Stimulated activated CD8-positive, alpha-beta memory T cell treated with anti-CD3 and anti-CD28 coated beads, Interleukin-4, amount 100 ng/mL, for 24 hours (primary cell): Measurements from ENCODE around the gene FGGY.
A peak's percentile ranks its signal among the peaks of the same experiment; 100 is the strongest.
"Not testable (repeated sequence)": the region's sequence is repeated elsewhere in the genome, so short reads cannot be mapped to it uniquely, and the experiment has no call there.

Source experiments
- DNase-seq: peaks from one replicate; pipeline ENCODE4 v3.0.0-alpha.2; 2020; ENCODE audit warnings: low read depth

The FGGY gene

GRCh38 chr1:59296358-59297256 is at the start of gene FGGY:
FGGY (plus strand) TSS chr1:59297094; CDS start chr1:59321550, 24,456 bp downstream.
- peak; percentile 78 for DNase-seq

DNA sequence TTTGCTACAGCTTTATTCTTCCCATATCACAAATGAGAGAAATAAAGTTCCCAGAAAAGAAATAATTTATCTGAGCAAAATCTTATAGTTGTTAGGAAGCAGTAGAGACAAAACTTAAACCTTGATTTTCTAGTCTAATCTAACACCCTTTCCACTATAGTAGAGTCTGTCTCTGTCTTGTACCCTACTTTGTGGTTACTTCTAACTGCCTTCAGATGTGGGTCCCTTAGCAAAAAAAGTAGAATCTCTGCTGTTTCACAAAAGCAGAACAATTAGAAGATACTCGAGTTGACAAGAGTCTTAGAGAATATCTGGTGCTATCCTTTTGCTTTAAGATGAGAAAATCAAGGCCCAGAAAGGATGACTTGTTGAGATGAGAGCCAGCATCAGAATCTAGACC is 48.1 kb upstream of the FGGY start:
- no peak for DNase-seq

DNA sequence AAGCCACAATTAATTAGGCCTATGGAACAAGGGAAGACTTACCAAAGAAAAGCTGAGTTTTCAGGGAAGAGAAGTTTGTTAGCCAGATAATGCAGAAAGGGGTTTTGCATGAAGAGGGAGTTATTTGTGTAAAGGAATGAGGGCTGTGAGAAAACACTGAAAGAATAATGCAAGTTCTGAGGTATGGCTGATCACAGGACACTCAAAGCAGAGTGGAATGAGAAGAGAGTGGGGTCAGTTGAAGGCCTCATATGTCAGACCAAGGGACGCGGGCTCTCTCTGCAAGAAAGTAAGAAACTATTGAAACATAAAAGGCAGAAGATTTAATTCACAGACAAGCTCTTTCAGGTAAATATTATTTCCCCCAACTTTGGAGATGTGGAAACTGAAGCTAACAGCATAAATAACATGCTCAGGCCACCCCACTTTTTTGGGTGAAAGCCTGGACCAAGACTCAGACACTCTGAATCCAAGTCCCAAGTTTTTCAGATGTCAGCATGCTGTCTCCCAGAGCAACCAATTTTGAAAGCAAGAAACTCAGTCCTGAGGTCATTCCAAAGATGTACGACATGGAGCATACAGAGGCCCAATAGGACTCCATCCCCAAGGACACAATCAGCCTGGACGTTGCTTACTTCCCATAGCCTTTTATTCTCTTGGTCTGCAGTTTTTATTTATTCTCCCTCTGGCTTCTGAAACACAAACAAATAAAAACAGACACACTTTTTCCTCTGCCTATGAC is 47.3 kb upstream of the FGGY start:
- DNase-seq: no peak

DNA sequence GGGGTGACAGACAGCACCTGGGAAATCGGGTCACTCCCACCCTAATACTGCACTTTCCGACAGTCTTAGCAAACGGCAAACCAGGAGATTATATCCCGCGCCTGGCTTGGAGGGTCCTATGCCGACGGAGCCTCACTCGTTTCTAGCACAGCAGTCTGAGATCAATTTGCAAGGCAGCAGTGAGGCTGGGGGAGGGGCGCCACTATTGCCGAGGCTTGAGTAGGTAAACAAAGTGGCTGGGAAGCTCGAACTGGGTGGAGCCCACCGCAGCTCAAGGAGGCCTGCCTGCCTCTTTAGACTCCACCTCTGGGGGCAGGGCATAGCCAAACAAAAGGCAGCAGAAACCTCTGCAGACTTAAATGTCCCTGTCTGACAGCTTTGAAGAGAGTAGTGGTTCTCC is 45.8 kb upstream of the FGGY start:
- DNase-seq: not testable (repeated sequence)

DNA sequence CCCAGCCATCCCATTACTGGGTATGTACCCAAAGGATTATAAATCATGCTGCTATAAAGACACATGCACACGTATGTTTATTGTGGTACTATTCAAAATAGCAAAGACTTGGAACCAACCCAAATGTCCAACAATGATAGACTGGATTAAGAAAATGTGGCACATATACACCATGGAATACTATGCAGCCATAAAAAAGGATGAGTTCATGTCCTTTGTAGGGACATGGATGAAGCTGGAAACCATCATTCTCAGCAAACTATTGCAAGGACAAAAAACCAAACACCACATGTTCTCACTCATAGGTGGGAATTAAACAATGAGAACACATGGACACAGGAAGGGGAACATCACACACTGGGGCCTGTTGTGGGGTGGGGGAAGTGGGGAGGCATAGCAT is 40.5 kb upstream of the FGGY start:
- not testable (repeated sequence) for DNase-seq

GRCh38 chr1:59258412-59259032 is 38.4 kb upstream of the FGGY start:
- DNase-seq: no peak

- no peak for DNase-seq
Observed at GRCh38 chr1:59261537-59261936, 35.4 kb upstream of the FGGY start.

DNA sequence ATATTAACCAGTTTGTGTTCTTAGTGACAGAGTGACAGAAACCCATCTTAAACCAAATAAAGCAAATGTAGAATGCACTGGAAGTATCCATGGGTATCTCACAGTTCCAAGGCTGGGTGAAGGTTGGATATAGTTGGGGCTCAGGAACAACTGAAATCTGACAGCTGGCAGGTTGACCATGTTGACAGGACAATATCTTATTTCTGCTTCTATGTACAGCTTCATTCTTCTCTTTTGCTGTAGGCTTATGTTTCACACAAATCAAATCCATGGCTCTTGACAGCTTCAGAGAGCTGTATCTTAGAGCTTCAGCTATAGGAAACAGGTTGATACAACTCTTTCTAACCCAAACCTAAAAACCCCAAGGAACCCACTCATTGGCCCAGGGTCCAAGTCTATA is 34.3 kb upstream of the FGGY start:
- DNase-seq: no peak

- DNase-seq: no peak
Observed at GRCh38 chr1:59263111-59263510, 33.8 kb upstream of the FGGY start.

DNA sequence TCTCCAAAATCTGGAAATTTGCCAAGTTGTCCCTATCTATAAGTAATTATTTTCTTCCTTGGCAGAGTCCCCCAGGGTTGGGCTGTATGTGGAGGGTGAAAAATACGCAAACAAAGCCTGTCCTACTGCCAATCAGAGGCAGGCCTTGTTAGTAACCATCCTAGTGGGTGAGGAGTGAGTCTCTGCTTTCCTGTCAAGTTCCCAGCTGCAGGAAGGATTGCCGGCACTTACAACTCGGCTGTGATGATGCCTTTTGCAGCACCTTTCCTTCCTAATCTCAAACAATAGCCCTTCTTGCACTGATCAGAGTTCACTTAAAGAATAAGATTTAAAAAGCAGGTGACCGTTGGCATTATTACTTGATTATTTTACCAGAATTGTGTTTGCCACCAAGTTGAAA is 31.3 kb upstream of the FGGY start:
- no peak for DNase-seq

- DNase-seq: no peak
Observed at GRCh38 chr1:59266180-59266926, 30.5 kb upstream of the FGGY start.

GRCh38 chr1:59266927-59267293 is 30.0 kb upstream of the FGGY start:
- no peak for DNase-seq

DNA sequence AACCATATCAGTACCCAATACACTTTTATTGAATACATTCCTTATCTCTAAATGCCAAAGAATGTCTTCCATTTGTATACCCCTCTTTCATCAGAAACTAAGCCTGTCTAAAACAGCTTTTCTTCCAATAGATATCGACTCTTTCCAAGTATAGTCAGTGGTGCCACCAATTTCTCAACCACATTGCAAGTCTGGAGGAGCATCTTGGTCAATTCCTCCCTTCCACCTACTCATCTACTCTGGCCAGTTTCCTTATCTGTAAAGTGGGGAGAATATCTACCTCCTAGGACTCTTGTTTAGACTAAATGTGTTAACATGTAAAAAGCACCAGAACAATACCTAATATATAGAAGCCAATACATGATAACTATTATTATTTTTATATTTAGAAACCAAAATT is 28.5 kb upstream of the FGGY start:
- DNase-seq: no peak

- DNase-seq: no peak
Observed at GRCh38 chr1:59271561-59272260, 25.2 kb upstream of the FGGY start.

DNA sequence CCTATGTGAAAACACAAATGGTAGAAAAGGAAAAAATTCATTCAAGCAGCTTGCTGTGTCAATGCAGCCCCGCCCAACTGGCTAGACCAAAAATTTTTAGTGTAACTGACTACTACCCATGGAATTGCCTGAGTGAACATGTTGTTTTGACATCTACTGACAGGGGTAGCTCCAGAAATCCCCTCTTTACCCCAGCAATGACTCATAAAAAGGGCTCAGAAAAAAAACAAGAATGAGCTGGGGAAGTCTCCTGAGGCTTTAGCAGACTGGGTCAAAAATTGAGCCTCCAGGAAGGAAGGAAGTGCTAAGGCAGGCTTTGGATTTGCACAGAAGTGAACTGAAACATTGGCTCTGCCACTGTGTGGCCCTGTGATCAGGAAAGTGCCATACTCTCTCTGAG is 24.4 kb upstream of the FGGY start:
- DNase-seq: no peak

DNA sequence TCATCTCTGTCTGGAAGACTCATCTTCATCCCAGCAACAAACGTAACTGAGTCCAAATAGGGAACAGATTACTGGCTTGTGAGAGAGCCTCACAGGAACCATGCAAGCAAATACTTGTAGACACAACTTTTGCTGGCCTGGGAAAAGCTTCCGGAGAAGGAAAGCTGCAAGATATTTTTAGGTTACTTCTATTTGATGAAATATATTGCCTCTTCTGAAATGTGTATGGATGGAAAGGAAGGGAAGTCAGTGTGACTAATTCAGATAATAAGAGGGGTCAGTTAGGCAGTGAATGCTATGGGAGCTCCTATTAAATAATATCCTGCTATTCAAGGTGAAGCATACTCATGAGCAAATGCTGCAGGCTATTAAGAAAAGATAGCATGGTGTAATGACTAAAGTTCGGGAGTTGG is 20.4 kb upstream of the FGGY start:
- DNase-seq: no peak

DNA sequence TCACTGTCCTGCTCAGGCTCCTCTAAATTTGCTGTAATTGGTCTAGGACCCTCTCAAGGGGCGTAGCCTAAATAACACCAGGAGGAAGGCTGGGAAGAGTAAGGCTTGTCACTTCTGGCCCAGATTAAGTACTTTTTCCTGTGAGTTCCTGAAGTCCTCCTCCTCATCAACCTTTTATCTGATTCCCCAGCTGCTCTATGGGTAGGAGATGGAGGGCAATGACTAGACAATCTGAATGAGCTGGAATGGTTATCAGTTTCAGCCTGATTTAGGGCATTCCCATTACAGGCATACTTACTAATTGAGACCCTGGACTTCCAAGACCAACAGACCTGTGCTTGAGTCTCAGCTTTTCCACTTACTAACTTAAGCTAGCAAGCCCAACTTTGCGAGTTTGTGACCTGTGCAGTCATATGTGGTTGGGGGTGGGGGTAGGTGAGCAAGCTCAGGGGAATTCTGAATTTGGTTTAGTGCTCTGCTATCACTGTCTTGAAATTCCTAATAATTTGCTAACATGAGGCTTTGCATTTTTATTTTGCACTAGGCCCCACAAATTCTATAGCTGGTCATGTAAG is 18.0 kb upstream of the FGGY start:
- DNase-seq: no peak

GRCh38 chr1:59279645-59280044 is 17.2 kb upstream of the FGGY start:
- DNase-seq: no peak

- DNase-seq: no peak
Observed at GRCh38 chr1:59282951-59283350, 13.9 kb upstream of the FGGY start.

- no peak for DNase-seq
Observed at GRCh38 chr1:59285691-59286090, 11.2 kb upstream of the FGGY start.

DNA sequence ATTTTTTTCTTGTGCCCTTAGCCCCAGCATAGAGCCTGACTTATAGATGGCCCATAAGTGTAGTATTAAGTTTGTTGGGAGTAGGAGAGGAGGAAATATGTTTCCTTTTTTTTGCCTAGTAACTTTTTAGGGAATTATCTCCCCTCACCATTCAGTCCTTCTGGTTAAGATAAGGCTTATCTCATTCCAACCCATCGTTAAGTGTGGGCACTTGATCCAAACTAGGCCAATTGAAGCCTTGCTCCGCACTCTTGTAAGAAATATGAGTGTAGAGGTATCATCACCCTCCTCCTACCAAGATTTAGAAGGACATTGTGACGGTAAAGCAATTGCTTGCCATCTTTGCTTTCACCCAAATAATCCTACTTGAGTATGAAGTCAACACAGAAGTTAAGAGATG is 8.8 kb upstream of the FGGY start:
- DNase-seq: no peak
